22Rv1 (cell line): Measurements from ENCODE around the gene PRKCG.

Experiments used
- H3K27ac ChIP-seq: fragments of 450-650 bp; 2 replicates; pipeline ENCODE4 v1.5.1; 2017
- CTCF ChIP-seq: fragments of 450-650 bp; IDR thresholded peaks from 2 replicates; pipeline ENCODE4 v1.5.1; 2017; ENCODE audit warnings: mild to moderate bottlenecking
- ZFX ChIP-seq: fragments of 450-650 bp; IDR thresholded peaks from 2 replicates; pipeline ENCODE4 v1.6.1; 2017; ENCODE audit warnings: antibody characterized with exemption, borderline replicate concordance

Gene PRKCG

GRCh38 chr19:53894707-53895106, 12.7 kb downstream of the PRKCG start:
- H3K27ac ChIP-seq = no peak overlapping the region
- TF ChIP-seq CTCF = no peak
- TF ChIP-seq ZFX = no peak

- no peak overlapping the region for H3K27ac ChIP-seq
- TF ChIP-seq CTCF (no peak), ZFX (no peak)
These were observed 14.7 kb downstream of the PRKCG start for GRCh38 chr19:53896682-53897081.

- no peak overlapping the region for H3K27ac ChIP-seq
- TF ChIP-seq ZFX (no peak), CTCF (no peak)
These were observed 15.5 kb downstream of the PRKCG start for GRCh38 chr19:53897459-53897858.

- TF ChIP-seq CTCF (no peak), ZFX (no peak)
- H3K27ac ChIP-seq = peak overlapping the region; percentile 40
These were observed 16.2 kb downstream of the PRKCG start for GRCh38 chr19:53898166-53898565.

DNA sequence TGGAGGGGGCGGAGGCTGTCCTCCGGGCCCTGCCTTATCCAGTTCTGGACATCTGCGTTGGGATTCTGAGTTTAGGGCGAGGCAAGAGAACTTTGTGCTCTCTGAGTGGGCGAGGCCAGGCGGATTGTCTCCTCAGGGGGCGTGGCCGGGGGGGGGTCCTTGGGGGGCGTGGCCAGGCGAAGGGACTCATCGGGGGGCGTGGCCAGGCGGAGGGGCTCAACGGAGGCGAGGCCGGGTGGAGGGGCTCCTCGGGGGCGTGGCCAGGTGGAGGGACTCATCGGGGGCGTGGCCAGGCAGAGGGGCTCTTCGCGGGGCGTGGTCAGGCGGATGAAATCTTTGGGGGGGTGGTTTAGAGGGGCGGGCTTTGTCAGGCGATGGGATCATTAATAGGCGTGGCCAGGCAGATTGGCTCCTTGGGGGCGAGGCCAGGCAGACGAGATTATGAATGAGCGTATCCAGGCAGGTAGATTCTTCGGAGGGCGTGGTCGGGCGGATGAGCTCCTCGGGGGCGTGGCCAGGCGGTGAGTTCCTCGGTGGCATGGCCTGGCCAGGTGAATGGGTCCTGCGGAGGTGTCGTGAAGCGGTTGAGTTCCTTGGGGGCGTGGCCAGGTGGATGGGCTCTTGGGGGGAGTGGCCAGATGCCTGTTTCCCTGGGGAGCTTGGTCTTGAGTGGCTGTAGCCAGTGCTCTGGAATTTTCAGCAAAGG, 16.8 kb downstream of the PRKCG start:
- TF ChIP-seq ZFX = no peak
- no peak for TF ChIP-seq CTCF
- H3K27ac ChIP-seq = peak overlapping the region; percentile 40

GRCh38 chr19:53900191-53900860, 18.3 kb downstream of the PRKCG start:
- no peak overlapping the region for H3K27ac ChIP-seq
- no peak for TF ChIP-seq CTCF
- TF ChIP-seq ZFX = no peak

GRCh38 chr19:53903055-53903680, 21.2 kb downstream of the PRKCG start:
- TF ChIP-seq CTCF (no peak), ZFX (no peak)
- H3K27ac ChIP-seq = no peak overlapping the region
